Mesenchymal stem cell (in vitro differentiated cells and primary cell): ENCODE results near the gene SCAF11.

Experiments used
- DNase-seq: peaks from one replicate; pipeline ENCODE4 v3.0.0-alpha.2; 2013
- H2AFZ ChIP-seq: one replicate; pipeline ENCODE4 v1.6.1; 2013; ENCODE audit warnings: low read depth, mild to moderate bottlenecking, control low read depth, inconsistent platforms, low read length, moderate library complexity
- H2AK5ac ChIP-seq: 2 replicates; pipeline ENCODE4 v1.6.1; 2013; ENCODE audit warnings: low read length, moderate library complexity, mild to moderate bottlenecking, inconsistent platforms; ENCODE audit not compliant: severe bottlenecking
- H2BK120ac ChIP-seq: one replicate; pipeline ENCODE4 v1.6.1; 2013; ENCODE audit warnings: low read depth, mild to moderate bottlenecking, inconsistent platforms, low read length, moderate library complexity
- H2BK12ac ChIP-seq, 2 experiments: one replicate each; pipeline ENCODE4 v1.6.1; 2013; ENCODE audit warnings: inconsistent platforms in 2 of 2, low read length in 2 of 2, mild to moderate bottlenecking in 2 of 2, moderate library complexity in 2 of 2, control low read depth in 1 of 2
- H2BK15ac ChIP-seq: one replicate; pipeline ENCODE4 v1.6.1; 2013; ENCODE audit warnings: mild to moderate bottlenecking, low read depth, inconsistent platforms; ENCODE audit not compliant: poor library complexity, severe bottlenecking
- H2BK5ac ChIP-seq: 2 replicates; pipeline ENCODE4 v1.6.1; 2013; ENCODE audit warnings: low read depth, mild to moderate bottlenecking, low read length, control low read depth, inconsistent platforms; ENCODE audit not compliant: poor library complexity, severe bottlenecking
- H3K14ac ChIP-seq, 2 experiments: one replicate each; pipeline ENCODE4 v1.6.1; 2013; ENCODE audit warnings: inconsistent platforms in 2 of 2, low read length in 2 of 2, control low read depth in 1 of 2, mild to moderate bottlenecking in 1 of 2, moderate library complexity in 1 of 2
- H3K18ac ChIP-seq, 2 experiments: one replicate each; pipeline ENCODE4 v1.6.1; 2013; ENCODE audit warnings: inconsistent platforms in 2 of 2, low read length in 2 of 2, control low read depth in 1 of 2, low read depth in 1 of 2, mild to moderate bottlenecking in 1 of 2
- H3K23ac ChIP-seq, 2 experiments: one replicate each; pipeline ENCODE4 v1.6.1; 2013; ENCODE audit warnings: inconsistent platforms in 2 of 2, low read length in 2 of 2, mild to moderate bottlenecking in 2 of 2, moderate library complexity in 2 of 2, control low read depth in 1 of 2
- H3K27ac ChIP-seq: 2 replicates; pipeline ENCODE4 v1.5.1; 2013; ENCODE audit warnings: mild to moderate bottlenecking, moderate library complexity, low read length, control low read depth, inconsistent platforms; ENCODE audit not compliant: poor library complexity, severe bottlenecking
- H3K27me3 ChIP-seq, 2 experiments: 2 replicates each; pipeline versions ENCODE4 v1.6.1 to v1.7.0; 2013; ENCODE audit warnings: low read length in 2 of 2, mild to moderate bottlenecking in 2 of 2, moderate library complexity in 2 of 2, control low read depth in 1 of 2, inconsistent platforms in 1 of 2; ENCODE audit not compliant: control insufficient read depth in 1 of 2, insufficient read depth in 1 of 2
- H3K36me3 ChIP-seq, 2 experiments: 2 replicates each; pipeline versions ENCODE4 v1.6.1 to v1.7.0; 2013; ENCODE audit warnings: low read length in 2 of 2, control low read depth in 1 of 2, inconsistent platforms in 1 of 2, low read depth in 1 of 2, mild to moderate bottlenecking in 1 of 2; ENCODE audit not compliant: insufficient read depth in 2 of 2, control insufficient read depth in 1 of 2
- H3K4ac ChIP-seq, 2 experiments: one replicate each; pipeline ENCODE4 v1.6.1; 2013; ENCODE audit warnings: inconsistent platforms in 2 of 2, low read length in 2 of 2, mild to moderate bottlenecking in 2 of 2, moderate library complexity in 2 of 2, control low read depth in 1 of 2, low read depth in 1 of 2
- H3K4me1 ChIP-seq: 2 replicates; pipeline ENCODE4 v1.6.1; 2013; ENCODE audit warnings: low read depth, low read length, control low read depth; ENCODE audit not compliant: control insufficient read depth, insufficient read depth
- H3K4me2 ChIP-seq: 2 replicates; pipeline ENCODE4 v1.6.1; 2013; ENCODE audit warnings: low read length, mild to moderate bottlenecking, inconsistent platforms; ENCODE audit not compliant: poor library complexity, severe bottlenecking
- H3K4me3 ChIP-seq, 2 experiments: 2 replicates each; pipeline versions ENCODE4 v1.5.1 to v1.7.0; 2013; ENCODE audit warnings: low read length in 2 of 2, mild to moderate bottlenecking in 2 of 2, control low read depth in 1 of 2, low read depth in 1 of 2; ENCODE audit not compliant: insufficient read depth in 1 of 2
- H3K79me1 ChIP-seq: replicated peaks from 2 replicates; pipeline ENCODE4 v1.6.1; 2013; ENCODE audit warnings: mild to moderate bottlenecking, control low read depth, low read length, inconsistent platforms; ENCODE audit not compliant: poor library complexity, severe bottlenecking
- H3K9ac ChIP-seq: 2 replicates; pipeline ENCODE4 v1.7.0; 2013; ENCODE audit warnings: mild to moderate bottlenecking, low read length, moderate library complexity
- H3K9me3 ChIP-seq: 2 replicates; pipeline ENCODE4 v1.7.0; 2013; ENCODE audit warnings: mild to moderate bottlenecking, low read length; ENCODE audit not compliant: control insufficient read depth
- H4K8ac ChIP-seq: one replicate; pipeline ENCODE4 v1.6.1; 2013; ENCODE audit warnings: inconsistent platforms, mild to moderate bottlenecking, low read length, moderate library complexity
- H4K91ac ChIP-seq: one replicate; pipeline ENCODE4 v1.6.1; 2013; ENCODE audit warnings: mild to moderate bottlenecking, low read length, inconsistent platforms
- WGBS: methylation state at CpG from one replicate; pipeline ENCODE4 v1.1.7; 2013; ENCODE audit warnings: mixed read lengths; 5-methylcytosine and 5-hydroxymethylcytosine counted together

SCAF11 gene

GRCh38 chr12:45930369-45930768 is 60.0 kb downstream of the SCAF11 start:
- no peak overlapping the region for H2BK120ac ChIP-seq
- DNase-seq = no peak
- H2BK12ac ChIP-seq = no peak overlapping the region
- H3K18ac ChIP-seq = no peak overlapping the region
- H3K4me2 ChIP-seq = no peak overlapping the region
- H3K4ac ChIP-seq = no peak overlapping the region
- no peak overlapping the region for H4K91ac ChIP-seq
- no peak overlapping the region for H2AK5ac ChIP-seq
- no peak overlapping the region for H2BK15ac ChIP-seq
- H3K9me3 ChIP-seq = no peaks in the 10 kb centered on the region
- peaks cover 3 to 95% of the 10 kb centered on the region in 2 experiments for H3K36me3 ChIP-seq
- no peak overlapping the region for H3K9ac ChIP-seq
- H3K79me1 ChIP-seq = peaks cover 18% of the 10 kb centered on the region
- H4K8ac ChIP-seq = no peak overlapping the region
- H3K4me1 ChIP-seq = no peaks in the 10 kb centered on the region
- no peaks in the 10 kb centered on the region for H3K27me3 ChIP-seq
- H2AFZ ChIP-seq = no peak overlapping the region
- no peak overlapping the region for H3K27ac ChIP-seq
- no peak overlapping the region for H3K23ac ChIP-seq
- H3K14ac ChIP-seq = no peak overlapping the region
- no CpG with 5 or more reads among the region's 3 CpGs for WGBS
- no peak overlapping the region for H3K4me3 ChIP-seq
- no peak overlapping the region for H2BK5ac ChIP-seq

- Histone ChIP-seq H3K27me3 (no peaks in the 10 kb centered on the region), H3K36me3 (peaks cover 7 to 91% of the 10 kb centered on the region in 2 experiments), H3K9ac (no peak overlapping the region), H3K23ac (no peak overlapping the region), H3K4ac (no peak overlapping the region), H2AK5ac (no peak overlapping the region), H3K9me3 (no peaks in the 10 kb centered on the region), H3K4me3 (no peak overlapping the region), H3K14ac (no peak overlapping the region), H2BK120ac (no peak overlapping the region), H2BK12ac (no peak overlapping the region), H2BK15ac (no peak overlapping the region), H3K27ac (no peak overlapping the region), H2BK5ac (no peak overlapping the region), H2AFZ (no peak overlapping the region), H3K4me1 (peaks cover 1% of the 10 kb centered on the region), H4K91ac (no peak overlapping the region), H3K18ac (no peak overlapping the region), H3K79me1 (peaks cover 14% of the 10 kb centered on the region), H4K8ac (no peak overlapping the region), H3K4me2 (no peak overlapping the region)
- 96% methylated on average over 2 of the region's 2 CpGs for WGBS
- no peak for DNase-seq
Observed at GRCh38 chr12:45928309-45928708, 62.1 kb downstream of the SCAF11 start.

- no CpG with 5 or more reads among the region's 3 CpGs for WGBS
- no peak overlapping the region for H3K27ac ChIP-seq
Observed at GRCh38 chr12:45918818-45919217, 71.6 kb downstream of the SCAF11 start.

GRCh38 chr12:45915405-45915804 is 75.0 kb downstream of the SCAF11 start:
- WGBS = 93% methylated on average over 2 of the region's 2 CpGs
- Histone ChIP-seq H3K4me2 (no peak overlapping the region), H3K23ac (no peak overlapping the region), H3K4me3 (no peak overlapping the region), H2BK120ac (no peak overlapping the region), H3K27ac (no peak overlapping the region), H3K9ac (no peak overlapping the region), H3K4ac (no peak overlapping the region), H3K79me1 (no peaks in the 10 kb centered on the region), H2BK15ac (no peak overlapping the region), H2BK5ac (no peak overlapping the region), H4K8ac (no peak overlapping the region), H3K4me1 (peaks cover 3% of the 10 kb centered on the region), H3K27me3 (no peaks in the 10 kb centered on the region), H4K91ac (no peak overlapping the region), H3K14ac (no peak overlapping the region), H2AFZ (no peak overlapping the region), H3K9me3 (no peaks in the 10 kb centered on the region), H2AK5ac (no peak overlapping the region), H3K36me3 (peaks cover 6 to 29% of the 10 kb centered on the region in 2 experiments), H2BK12ac (no peak overlapping the region), H3K18ac (no peak overlapping the region)
- no peak for DNase-seq

More at GRCh38 chr12:45918818-45919217, 71.6 kb downstream of the SCAF11 start:
- Histone ChIP-seq H2BK5ac (no peak overlapping the region), H3K36me3 (peaks cover 10 to 57% of the 10 kb centered on the region in 2 experiments), H2AK5ac (no peak overlapping the region), H3K4me2 (no peak overlapping the region), H2BK12ac (no peak overlapping the region), H2BK15ac (no peak overlapping the region), H3K79me1 (no peaks in the 10 kb centered on the region), H3K4ac (no peak overlapping the region), H3K18ac (no peak overlapping the region), H3K27me3 (no peaks in the 10 kb centered on the region), H4K91ac (no peak overlapping the region), H3K23ac (no peak overlapping the region), H3K4me3 (no peak overlapping the region), H2AFZ (no peak overlapping the region), H3K4me1 (peaks cover 3% of the 10 kb centered on the region), H3K14ac (no peak overlapping the region), H3K9me3 (no peaks in the 10 kb centered on the region), H2BK120ac (no peak overlapping the region), H3K9ac (no peak overlapping the region), H4K8ac (no peak overlapping the region)
- DNase-seq = no peak
